MM.1S (cell line): ENCODE results near the gene LOXHD1.

ENCODE experiments used
- DNase-seq: peaks from one replicate; pipeline ENCODE4 v3.0.0-alpha.2; 2015
- H2AFZ ChIP-seq: fragments of 300-600 bp; sonication (generic); 2 replicates; pipeline ENCODE4 v1.6.0; 2016; ENCODE audit warnings: antibody characterized with exemption, low read length
- H3F3A ChIP-seq: fragments of 300-600 bp; sonication (generic); 2 replicates; pipeline ENCODE4 v1.6.1; 2016; ENCODE audit warnings: mild to moderate bottlenecking, antibody characterized with exemption, low read length, moderate library complexity, mixed read lengths; ENCODE audit not compliant: insufficient read depth
- H3K27ac ChIP-seq: fragments of 300-600 bp; sonication (generic); 2 replicates; pipeline ENCODE4 v1.5.1; 2016; ENCODE audit warnings: mild to moderate bottlenecking, low read length
- H3K27me3 ChIP-seq: fragments of 300-600 bp; sonication (generic); replicated peaks from 2 replicates; pipeline ENCODE4 v1.6.0; 2016; ENCODE audit warnings: low read length; ENCODE audit not compliant: insufficient read depth
- H3K36me3 ChIP-seq: fragments of 300-600 bp; sonication (generic); replicated peaks from 2 replicates; pipeline ENCODE4 v1.6.1; 2016; ENCODE audit warnings: mild to moderate bottlenecking, low read length, mixed read lengths; ENCODE audit not compliant: insufficient read depth
- H3K4me1 ChIP-seq: fragments of 300-600 bp; sonication (generic); 2 replicates; pipeline ENCODE4 v1.6.1; 2016; ENCODE audit warnings: low read length, mixed read lengths
- H3K4me2 ChIP-seq: fragments of 300-600 bp; sonication (generic); 2 replicates; pipeline ENCODE4 v1.6.0; 2016; ENCODE audit warnings: low read depth, low read length
- H3K4me3 ChIP-seq: fragments of 300-600 bp; sonication (generic); 2 replicates; pipeline ENCODE4 v1.5.1; 2016; ENCODE audit warnings: low read length, mixed read lengths
- H3K79me2 ChIP-seq: fragments of 300-600 bp; sonication (generic); 2 replicates; pipeline ENCODE4 v1.6.1; 2016; ENCODE audit warnings: mixed run types, low read length, mixed read lengths
- H3K9ac ChIP-seq: fragments of 300-600 bp; sonication (generic); 2 replicates; pipeline ENCODE4 v1.6.1; 2016; ENCODE audit warnings: low read length, mixed read lengths
- H3K9me2 ChIP-seq: fragments of 300-600 bp; sonication (generic); replicated peaks from 2 replicates; pipeline ENCODE4 v1.6.1; 2016; ENCODE audit warnings: mild to moderate bottlenecking, low read length, mixed read lengths; ENCODE audit not compliant: insufficient read depth
- H3K9me3 ChIP-seq: fragments of 300-600 bp; sonication (generic); replicated peaks from 2 replicates; pipeline ENCODE4 v1.6.1; 2016; ENCODE audit warnings: mild to moderate bottlenecking, low read length, mixed read lengths; ENCODE audit not compliant: insufficient read depth
- H4K20me1 ChIP-seq: fragments of 300-600 bp; sonication (generic); 2 replicates; pipeline ENCODE4 v1.6.1; 2016; ENCODE audit warnings: mild to moderate bottlenecking, low read length, moderate library complexity, mixed read lengths; ENCODE audit not compliant: insufficient read depth
- CTCF ChIP-seq: fragments of 300-600 bp; sonication (generic); IDR thresholded peaks from 2 replicates; pipeline ENCODE4 v1.5.1; 2016; ENCODE audit warnings: antibody characterized with exemption, low read length, mixed read lengths
- EZH2 ChIP-seq: fragments of 300-600 bp; sonication (generic); optimal IDR thresholded peaks from 2 replicates; pipeline ENCODE3; 2017; ENCODE audit warnings: low read depth, mild to moderate bottlenecking, antibody characterized with exemption, low read length, mixed read lengths
- EZH2phosphoT487 ChIP-seq: fragments of 300-600 bp; sonication (generic); IDR thresholded peaks from 2 replicates; pipeline ENCODE4 v1.6.1; 2018; ENCODE audit warnings: antibody characterized with exemption, low read length

LOXHD1 gene

GRCh38 chr18:46657115-46657955 lies at the start of gene LOXHD1:
LOXHD1 (minus strand) TSS chr18:46657220; CDS start chr18:46657033, 187 bp downstream.
- Histone ChIP-seq H3K9me2 (no peaks in the 10 kb centered on the region), H4K20me1 (no peaks in the 10 kb centered on the region), H3F3A (no peaks in the 10 kb centered on the region), H3K79me2 (no peaks in the 10 kb centered on the region), H3K4me1 (no peaks in the 10 kb centered on the region), H3K9me3 (no peaks in the 10 kb centered on the region), H3K4me3 (no peak within 1 kb of the TSS), H3K36me3 (no peaks in the 10 kb centered on the region), H2AFZ (no peak within 1 kb of the TSS), H3K27ac (no peak within 1 kb of the TSS), H3K27me3 (no peaks in the 10 kb centered on the region), H3K4me2 (no peak within 1 kb of the TSS), H3K9ac (no peak within 1 kb of the TSS)
- no peak for TF ChIP-seq EZH2
- TF ChIP-seq CTCF: no peak
- TF ChIP-seq EZH2phosphoT487: no peak
- no peak for DNase-seq

GRCh38 chr18:46705521-46705920 lies 48.5 kb upstream of the LOXHD1 start:
- no peak for DNase-seq
- Histone ChIP-seq H3K9me3 (no peaks in the 10 kb centered on the region), H3K36me3 (no peaks in the 10 kb centered on the region), H4K20me1 (no peaks in the 10 kb centered on the region), H3K79me2 (no peaks in the 10 kb centered on the region), H3K27me3 (no peaks in the 10 kb centered on the region), H3K9me2 (no peaks in the 10 kb centered on the region), H3K4me3 (no peak overlapping the region), H3F3A (no peaks in the 10 kb centered on the region), H3K27ac (no peak overlapping the region), H3K4me1 (no peaks in the 10 kb centered on the region), H2AFZ (no peak overlapping the region), H3K4me2 (no peak overlapping the region), H3K9ac (no peak overlapping the region)
- TF ChIP-seq CTCF: no peak
- TF ChIP-seq EZH2phosphoT487: no peak
- no peak for TF ChIP-seq EZH2

- Histone ChIP-seq H3K36me3 (no peaks in the 10 kb centered on the region), H3K4me3 (no peak overlapping the region), H3F3A (no peaks in the 10 kb centered on the region), H2AFZ (no peak overlapping the region), H4K20me1 (no peaks in the 10 kb centered on the region), H3K9me3 (no peaks in the 10 kb centered on the region), H3K27me3 (no peaks in the 10 kb centered on the region), H3K9me2 (no peaks in the 10 kb centered on the region), H3K4me2 (no peak overlapping the region), H3K4me1 (no peaks in the 10 kb centered on the region), H3K79me2 (no peaks in the 10 kb centered on the region), H3K27ac (no peak overlapping the region), H3K9ac (no peak overlapping the region)
- DNase-seq: no peak
- no peak for TF ChIP-seq EZH2phosphoT487
- TF ChIP-seq EZH2: no peak
- no peak for TF ChIP-seq CTCF
These were observed 47.8 kb upstream of the LOXHD1 start for GRCh38 chr18:46704816-46705215.
